ENCODE data around the gene MAP2. TPM values are rescaled to one million over a fixed set of nuclear protein-coding genes. Genes with fewer than 3 reads are reported as not detected.

Gene MAP2
- total and polyA plus RNA-seq, 9 donors: 5.4 to 23.9 (median 9.6) TPM

GRCh38 chr2:209388446-209389037 is 35.3 kb upstream of the MAP2 start:
- Histone ChIP-seq H3K9me3 (no peaks in the 10 kb centered on the region), H3K36me3 (no peaks in the 10 kb centered on the region), H3K27me3 (no peaks in the 10 kb centered on the region), H3K27ac (no peak overlapping the region), H3K4me3 (no peak overlapping the region), H3K4me1 (ENCODE audit: insufficient read depth) (no peaks in the 10 kb centered on the region)
- intact Hi-C loops (cut with DNase I): no loop called here
- 72 to 77% (median 76%) methylated on average over 4 of the region's 4 CpGs for WGBS, 3 donors
- no peak for TF ChIP-seq POLR2A (IDR thresholded peaks at IDR 0.05)
- no peak for TF ChIP-seq EP300 (IDR thresholded peaks at IDR 0.05)
- TF ChIP-seq, protein P1, sequence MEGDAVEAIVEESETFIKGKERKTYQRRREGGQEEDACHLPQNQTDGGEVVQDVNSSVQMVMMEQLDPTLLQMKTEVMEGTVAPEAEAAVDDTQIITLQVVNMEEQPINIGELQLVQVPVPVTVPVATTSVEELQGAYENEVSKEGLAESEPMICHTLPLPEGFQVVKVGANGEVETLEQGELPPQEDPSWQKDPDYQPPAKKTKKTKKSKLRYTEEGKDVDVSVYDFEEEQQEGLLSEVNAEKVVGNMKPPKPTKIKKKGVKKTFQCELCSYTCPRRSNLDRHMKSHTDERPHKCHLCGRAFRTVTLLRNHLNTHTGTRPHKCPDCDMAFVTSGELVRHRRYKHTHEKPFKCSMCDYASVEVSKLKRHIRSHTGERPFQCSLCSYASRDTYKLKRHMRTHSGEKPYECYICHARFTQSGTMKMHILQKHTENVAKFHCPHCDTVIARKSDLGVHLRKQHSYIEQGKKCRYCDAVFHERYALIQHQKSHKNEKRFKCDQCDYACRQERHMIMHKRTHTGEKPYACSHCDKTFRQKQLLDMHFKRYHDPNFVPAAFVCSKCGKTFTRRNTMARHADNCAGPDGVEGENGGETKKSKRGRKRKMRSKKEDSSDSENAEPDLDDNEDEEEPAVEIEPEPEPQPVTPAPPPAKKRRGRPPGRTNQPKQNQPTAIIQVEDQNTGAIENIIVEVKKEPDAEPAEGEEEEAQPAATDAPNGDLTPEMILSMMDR (IDR thresholded peaks at IDR 0.05): no peak
- DNase-seq: no peak

- DNase-seq: no peak
- Histone ChIP-seq H3K9me3 (no peaks in the 10 kb centered on the region), H3K4me3 (no peak overlapping the region), H3K27ac (no peak overlapping the region), H3K36me3 (no peaks in the 10 kb centered on the region), H3K4me1 (ENCODE audit: insufficient read depth) (no peaks in the 10 kb centered on the region), H3K27me3 (no peaks in the 10 kb centered on the region)
- 50 to 65% (median 63%) methylated on average over 5 of the region's 5 CpGs for WGBS, 3 donors
- TF ChIP-seq EP300 (IDR thresholded peaks at IDR 0.05) (no peak), POLR2A (IDR thresholded peaks at IDR 0.05) (no peak)
- TF ChIP-seq, protein P1 (IDR thresholded peaks at IDR 0.05): no peak
- intact Hi-C loops (cut with DNase I): no loop called here
Observed at GRCh38 chr2:209389171-209389618, 34.7 kb upstream of the MAP2 start.

- Histone ChIP-seq H3K27me3 (no peaks in the 10 kb centered on the region), H3K9me3 (no peaks in the 10 kb centered on the region), H3K4me1 (ENCODE audit: insufficient read depth) (no peaks in the 10 kb centered on the region), H3K36me3 (no peaks in the 10 kb centered on the region), H3K4me3 (no peak overlapping the region), H3K27ac (no peak overlapping the region)
- WGBS, 3 donors: 50 to 75% (median 72%) methylated on average over 1 of the region's 1 CpG
- intact Hi-C loops (cut with DNase I): no loop called here
- no peak for TF ChIP-seq EP300 (IDR thresholded peaks at IDR 0.05)
- TF ChIP-seq, protein P1 (IDR thresholded peaks at IDR 0.05): no peak
- no peak for TF ChIP-seq POLR2A (IDR thresholded peaks at IDR 0.05)
- DNase-seq: no peak
Observed at GRCh38 chr2:209390839-209391238, 33.0 kb upstream of the MAP2 start.

GRCh38 chr2:209391776-209392401 is 32.0 kb upstream of the MAP2 start:
- no peak for DNase-seq
- no peaks in the 10 kb centered on the region for H3K27me3 ChIP-seq
- H3K4me3 ChIP-seq: no peak overlapping the region
- no peaks in the 10 kb centered on the region for H3K4me1 ChIP-seq (ENCODE audit: insufficient read depth)
- intact Hi-C loops (cut with DNase I): no loop called here
- H3K9me3 ChIP-seq: no peaks in the 10 kb centered on the region
- no peak for TF ChIP-seq EP300 (IDR thresholded peaks at IDR 0.05)
- TF ChIP-seq POLR2A (IDR thresholded peaks at IDR 0.05): no peak
- TF ChIP-seq, protein P1 (IDR thresholded peaks at IDR 0.05): no peak
- H3K27ac ChIP-seq: no peak overlapping the region
- no peaks in the 10 kb centered on the region for H3K36me3 ChIP-seq
- 14 to 34% (median 21%) methylated on average over 3 of the region's 3 CpGs for WGBS, 3 donors

Data from ovary (tissue), 9 donors.